HG03025 (cell line): ENCODE measurements around the gene KCNJ12.
"Not testable (repeated sequence)": the region's sequence is repeated elsewhere in the genome, so short reads cannot be mapped to it uniquely, and the experiment has no call there.

Source experiments
- ATAC-seq: cut with Tn5 transposase; IDR thresholded peaks from one replicate; pipeline ENCODE4 v1.9.1; 2021; ENCODE audit warnings: mild to moderate bottlenecking, moderate library complexity; ENCODE audit not compliant: unreplicated experiment, low FRiP score

Gene KCNJ12

DNA sequence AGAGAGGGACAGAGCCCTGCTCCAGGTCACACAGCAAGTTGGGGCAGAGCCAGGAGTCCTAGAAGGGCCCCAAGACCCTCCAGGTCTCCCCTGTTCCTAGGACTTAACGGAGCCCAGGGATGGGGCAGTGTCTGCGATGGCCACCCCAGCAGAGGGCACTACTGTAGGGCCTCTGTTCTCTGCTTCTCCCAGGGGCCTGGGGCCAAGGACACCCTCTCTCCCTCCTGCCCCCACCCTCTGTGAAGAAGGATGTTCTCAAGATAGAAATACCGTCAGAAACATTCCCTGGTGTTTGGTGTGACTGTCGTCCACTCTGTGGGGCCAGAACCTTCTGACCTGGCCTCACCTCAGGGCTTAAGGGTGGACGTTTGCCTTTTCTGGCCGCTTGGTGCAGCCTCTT is 28.4 kb downstream of the KCNJ12 start:
- not testable (repeated sequence) for ATAC-seq

DNA sequence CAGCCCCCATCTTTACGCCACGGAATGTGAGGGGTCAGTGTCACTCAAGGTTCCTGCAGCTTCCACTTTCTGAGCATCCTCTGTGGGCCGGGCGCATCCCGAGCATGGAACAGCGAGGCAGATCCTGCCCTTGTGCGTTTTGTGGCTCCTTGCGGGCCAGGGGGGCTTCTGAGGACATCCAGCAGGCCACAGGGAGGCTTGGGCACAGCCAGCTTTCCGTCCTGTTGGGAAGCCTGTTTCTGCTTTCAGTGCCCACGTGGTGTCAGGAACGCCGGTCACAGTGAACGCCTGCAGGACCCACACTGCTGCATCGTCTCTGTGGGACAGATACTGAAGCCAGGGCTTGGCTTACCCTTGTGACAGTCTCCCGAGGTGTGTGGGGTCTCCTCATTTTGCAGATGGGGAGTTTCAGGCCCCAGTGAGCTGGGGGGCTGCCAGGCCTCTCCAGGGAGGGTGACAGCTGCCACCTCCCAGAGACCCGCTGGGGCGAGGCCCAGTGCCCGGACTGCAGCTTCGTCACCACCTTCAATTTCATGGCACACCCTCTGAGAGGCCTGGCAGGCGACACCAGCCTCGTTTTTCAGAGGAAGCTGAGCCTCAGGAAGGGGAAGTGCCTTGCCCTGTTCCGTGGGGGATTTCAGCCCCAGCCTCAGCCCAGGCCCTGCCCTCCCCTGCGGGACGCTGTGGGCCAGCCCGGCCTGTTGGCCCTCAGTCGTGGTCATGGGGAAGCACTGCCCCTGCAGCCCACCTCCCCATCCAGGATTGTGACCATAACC is 29.0 kb downstream of the KCNJ12 start:
- ATAC-seq = not testable (repeated sequence)

DNA sequence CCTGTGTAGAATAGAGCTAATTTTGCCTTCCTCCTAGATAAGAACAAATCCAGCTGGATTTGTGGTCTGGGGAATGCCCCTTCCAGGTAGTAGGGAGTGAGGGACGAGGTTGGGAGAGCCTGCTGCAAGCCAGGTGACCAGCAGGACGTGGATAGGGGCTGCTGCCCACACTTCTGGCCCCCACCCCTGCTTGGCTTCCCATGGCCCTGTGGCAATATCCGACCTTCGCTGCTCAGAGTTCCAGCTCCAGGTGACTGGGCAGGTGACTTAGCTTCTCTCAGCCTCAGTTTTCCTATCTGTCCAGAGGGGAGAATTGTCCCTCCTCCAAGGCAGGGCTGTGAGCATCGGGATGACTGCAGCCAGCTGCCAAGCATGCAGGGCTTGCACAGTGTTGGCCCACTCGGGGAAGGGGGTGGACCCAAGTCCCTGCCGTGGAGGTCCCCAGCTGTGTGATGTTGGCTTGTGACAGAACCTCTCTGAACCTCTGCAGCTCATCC is 29.8 kb downstream of the KCNJ12 start:
- ATAC-seq = not testable (repeated sequence)

DNA sequence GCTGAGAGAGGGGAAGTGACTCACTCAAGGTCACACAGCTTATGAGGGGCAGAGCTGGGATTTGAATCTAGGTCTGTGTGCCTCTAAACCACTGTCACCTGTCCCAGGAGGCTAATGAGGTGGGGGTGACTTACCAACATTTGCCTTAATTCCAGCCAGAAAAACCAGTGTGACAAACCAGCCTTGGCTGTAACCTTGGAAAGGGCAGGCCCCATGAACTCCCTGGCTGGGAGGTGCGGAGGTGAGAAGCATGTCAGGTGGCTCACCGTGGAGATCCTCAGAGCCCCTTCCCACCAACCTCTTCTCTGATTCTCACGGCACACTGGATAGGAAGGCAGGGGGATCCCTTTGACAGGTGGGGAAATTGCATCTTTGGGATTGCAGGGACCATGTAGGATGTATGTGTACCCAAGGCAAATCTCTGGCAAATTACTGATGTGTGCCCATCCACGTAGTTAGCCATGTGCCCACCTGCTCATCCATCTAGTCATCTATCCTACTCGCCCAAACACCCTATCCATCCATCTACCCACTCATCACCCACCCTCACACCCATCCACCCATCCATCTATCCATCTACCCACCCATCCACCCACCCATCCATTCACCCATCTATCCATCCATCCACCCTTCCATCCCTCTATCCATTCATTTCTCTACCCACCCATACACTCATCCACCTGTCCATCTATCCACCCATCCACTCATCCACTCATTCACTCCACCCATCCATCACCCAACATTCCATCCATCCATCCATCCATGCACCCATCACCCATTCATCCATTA is 30.7 kb downstream of the KCNJ12 start:
- not testable (repeated sequence) for ATAC-seq

DNA sequence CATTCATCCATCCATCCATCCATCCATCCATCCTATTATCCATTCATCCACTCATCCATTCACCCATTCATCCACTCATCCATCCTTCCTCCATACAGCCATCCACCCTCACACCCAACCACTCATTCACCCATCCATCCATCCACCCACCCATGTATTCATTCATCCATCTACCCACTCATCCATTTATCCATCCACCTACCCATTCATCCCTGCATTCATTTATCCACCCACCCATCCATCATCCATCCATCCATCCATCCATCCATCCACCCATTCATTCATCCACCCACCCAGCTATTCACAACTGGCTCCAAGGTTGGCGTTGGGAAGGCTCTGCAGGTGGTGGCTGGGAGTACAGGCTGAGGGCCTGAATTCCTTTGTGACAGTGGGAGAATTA is 31.6 kb downstream of the KCNJ12 start:
- ATAC-seq = not testable (repeated sequence)

DNA sequence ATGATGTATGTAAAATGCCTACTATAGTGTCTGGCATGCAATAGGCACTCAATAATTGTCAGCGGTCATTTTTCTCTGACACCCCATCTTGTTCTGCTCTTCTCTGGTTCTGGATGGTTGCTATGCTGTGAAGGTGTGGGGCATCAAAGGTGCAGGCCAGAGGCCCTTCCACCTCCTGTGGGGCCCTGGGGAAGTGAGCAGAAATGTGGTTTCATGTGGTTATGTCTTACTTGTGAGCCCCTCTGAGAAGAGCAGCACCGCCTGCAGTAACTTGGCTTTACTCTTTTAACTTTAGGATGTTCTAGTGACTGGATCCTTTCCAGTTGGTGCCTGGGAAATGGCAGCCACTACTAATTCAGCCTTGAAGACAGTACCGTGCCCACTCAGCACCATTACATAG is 32.1 kb downstream of the KCNJ12 start:
- not testable (repeated sequence) for ATAC-seq

DNA sequence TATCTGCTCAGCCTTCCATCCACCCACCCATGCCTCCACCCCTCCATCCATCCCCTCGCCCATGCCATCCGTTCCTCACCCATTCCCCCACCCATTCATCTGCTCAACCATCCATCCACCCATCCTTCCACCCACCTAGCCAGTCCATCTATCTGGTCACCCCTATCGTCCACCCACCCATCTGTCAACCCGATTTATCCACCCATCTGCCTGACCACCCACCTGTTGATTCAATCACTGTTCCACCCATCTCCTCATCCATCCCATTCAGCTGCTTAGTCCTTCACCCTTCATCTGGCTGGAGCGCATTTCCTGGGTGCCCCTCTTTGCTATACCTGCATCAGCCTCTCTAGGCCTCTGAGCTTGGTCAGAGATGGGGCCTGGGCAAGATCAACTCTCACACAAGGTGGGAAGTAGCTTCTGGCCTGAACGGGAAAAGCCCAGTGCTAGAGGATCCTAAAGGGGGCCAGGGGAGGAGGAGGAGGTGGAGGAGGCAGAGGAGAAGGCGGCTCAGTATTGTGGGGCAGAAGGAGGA is 32.7 kb downstream of the KCNJ12 start:
- not testable (repeated sequence) for ATAC-seq

DNA sequence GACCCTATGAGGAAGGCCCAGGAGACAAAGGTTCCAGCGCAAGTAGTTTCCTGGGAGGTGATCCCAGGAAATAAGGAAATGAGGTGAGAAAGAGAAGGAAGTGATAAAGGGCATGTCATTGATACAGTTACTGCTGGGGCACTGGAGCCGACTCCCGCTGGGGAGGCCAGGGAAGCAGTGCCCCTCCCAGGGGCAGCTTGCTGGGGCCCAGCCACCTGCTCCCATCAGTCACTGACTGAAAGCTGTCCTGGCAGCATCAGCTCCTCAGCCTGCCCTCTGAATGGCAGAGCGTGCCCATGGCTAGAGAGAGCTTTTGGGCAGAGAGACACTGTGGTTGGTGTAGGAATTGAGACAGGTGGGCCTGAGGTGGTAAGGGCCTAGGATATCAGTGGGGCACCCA is 33.2 kb downstream of the KCNJ12 start:
- ATAC-seq = not testable (repeated sequence)

DNA sequence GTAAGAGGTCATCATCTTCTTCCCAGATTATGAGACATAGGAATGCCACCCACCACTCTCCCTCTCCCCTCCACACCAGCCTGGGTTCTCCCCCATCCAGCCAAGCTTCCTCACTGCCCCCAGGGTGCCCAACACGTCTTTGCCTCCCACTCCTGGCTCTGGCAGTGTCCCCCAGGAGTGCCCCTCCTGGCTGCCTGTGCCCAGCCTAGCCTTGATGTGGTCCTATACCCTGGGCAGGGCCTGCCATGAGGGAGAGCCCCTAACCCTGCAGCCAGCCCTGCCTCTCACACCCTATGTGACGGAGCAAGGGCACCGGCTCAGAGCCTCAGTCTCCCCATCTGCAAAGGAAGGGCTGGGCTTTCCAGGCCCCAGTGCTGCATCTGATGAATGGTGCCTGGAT is 33.8 kb downstream of the KCNJ12 start:
- ATAC-seq = not testable (repeated sequence)

DNA sequence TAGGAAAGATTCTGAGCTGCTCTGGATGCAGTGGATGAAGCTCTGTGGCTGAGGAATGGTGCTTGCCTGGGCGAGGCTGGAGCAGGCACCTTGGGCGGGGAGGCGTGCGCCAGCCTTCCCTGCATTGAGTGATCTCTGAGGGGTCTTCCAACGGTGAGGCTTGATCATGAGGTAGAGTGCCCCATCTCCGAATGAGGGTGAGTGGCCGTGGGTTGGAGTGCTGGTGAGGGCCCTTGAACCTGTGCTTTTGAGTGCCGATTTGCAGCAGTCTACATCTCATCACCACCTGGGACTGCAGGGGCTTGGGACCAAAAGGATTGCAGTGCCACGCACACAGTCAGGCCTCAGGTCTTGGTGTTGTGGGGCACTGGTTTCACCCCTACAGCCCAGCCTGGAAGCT is 34.2 kb downstream of the KCNJ12 start:
- not testable (repeated sequence) for ATAC-seq

DNA sequence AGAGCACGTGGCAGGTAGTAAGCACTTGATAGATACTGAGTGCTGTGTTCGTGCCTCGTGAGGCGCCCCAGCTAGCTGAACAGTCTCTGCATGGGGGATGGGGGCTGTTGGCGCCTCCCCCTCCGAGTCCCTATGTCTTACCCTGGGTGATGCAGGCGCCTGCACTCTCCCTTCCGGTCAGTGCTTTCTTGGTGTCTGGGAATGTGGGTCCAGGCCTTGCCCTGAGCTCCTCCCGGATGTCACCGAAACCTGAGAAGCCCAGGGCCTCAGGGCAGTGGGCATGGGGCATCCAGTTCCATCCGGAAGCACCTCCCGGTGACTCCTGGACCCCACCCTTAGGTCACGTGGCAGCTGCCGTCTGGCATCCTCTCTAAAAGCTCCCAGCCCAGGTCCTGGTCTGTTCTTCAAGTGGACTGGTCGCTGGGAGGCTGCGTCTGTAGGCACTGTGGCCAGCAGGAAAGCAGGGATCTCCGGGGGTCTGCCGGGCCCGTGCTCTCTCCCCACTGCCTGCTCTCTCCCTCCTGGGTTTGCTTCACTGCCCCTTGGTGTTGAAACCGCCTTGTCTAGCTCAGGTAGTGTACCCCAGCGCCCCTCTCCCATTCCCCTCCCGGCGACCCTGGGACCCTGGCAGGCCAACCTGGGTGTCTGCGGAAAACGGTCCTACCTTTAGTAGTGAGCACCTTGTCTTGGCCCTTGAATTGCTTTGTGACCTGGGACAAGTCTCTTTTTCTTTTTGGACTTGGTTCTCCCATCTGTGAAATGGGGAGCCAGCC is 34.9 kb downstream of the KCNJ12 start:
- not testable (repeated sequence) for ATAC-seq

DNA sequence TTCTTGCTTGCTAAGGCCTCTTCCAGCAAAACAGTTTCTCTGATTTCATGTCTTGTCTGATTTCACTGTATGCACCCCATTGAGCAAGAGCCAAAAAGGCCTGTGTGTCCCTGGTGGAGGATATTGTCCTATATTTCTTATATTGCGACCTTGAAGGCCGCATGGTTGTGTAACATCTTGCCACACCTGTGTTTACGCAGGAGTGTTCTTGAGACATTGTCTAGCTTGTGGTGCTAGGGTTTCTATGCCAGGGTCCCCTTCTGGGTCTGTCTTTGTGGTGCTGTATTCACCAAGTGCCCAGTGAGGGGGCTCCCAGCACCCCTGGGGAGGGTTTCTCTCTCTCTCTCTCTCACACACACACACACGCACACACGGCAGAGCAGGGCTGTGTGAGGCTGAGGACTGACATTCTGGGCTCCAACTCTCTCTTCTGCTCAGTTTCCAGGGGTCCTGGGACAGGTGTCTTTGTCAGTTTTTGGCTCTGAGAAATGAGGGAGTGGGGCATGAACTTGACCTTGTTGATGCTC is 35.6 kb downstream of the KCNJ12 start:
- not testable (repeated sequence) for ATAC-seq

DNA sequence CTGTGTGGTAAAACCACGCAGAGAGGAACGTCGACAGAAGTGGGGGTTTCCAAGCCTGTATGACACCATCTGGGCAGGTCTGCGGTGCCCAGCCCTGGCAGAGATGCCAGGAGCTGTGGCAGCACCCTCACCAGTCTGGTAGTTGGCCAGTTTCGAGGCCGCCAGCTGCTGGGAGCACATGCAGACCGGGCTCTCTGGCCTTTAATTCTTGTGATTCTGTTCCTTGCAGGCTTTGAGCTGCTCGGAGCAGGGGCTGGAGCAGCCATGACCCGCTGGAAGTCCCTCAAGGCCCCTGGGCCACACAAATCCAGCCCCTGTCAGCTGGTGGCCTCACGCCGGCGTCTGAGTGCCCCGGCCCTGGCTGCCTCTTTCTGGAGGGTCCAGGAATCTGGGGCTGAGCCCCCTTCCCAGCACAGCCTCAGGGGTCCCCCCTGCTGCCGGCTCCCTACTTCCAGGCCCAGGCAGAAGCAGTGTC is 36.1 kb downstream of the KCNJ12 start:
- not testable (repeated sequence) for ATAC-seq

DNA sequence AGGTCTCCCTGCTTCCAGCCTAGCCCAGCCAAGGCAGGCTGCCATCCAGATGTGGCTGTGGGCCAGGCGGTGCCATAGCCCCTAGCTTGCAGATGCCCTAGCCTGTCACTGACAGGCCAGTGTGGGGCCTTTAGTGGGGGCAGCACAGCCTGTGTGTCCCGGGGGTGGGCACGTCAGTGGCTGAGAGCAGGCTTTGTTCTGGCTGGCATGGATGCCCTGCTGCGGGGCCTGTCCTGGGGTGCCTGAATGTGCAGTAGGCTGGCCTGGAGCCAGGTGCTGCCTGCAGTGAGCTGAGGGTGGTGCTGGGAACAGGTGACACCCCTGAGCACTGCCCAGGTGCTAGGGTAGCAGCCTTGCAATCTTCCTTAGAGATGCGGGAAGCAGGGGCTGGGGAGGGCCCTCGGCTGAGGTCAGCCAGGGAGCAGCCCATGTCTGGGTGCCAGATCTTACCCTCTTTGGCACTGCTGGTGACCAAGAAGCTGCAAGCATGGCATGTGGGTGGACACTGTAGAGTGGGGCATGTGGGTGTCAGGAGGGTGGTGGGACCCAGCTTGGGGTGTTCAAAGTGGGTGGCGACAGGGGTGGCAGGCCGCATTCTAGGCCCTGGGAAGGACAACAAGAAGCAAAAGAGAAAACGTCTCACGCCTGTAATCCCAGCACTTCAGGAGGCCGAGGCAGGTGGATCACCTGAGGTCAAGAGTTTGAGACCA is 37.6 kb downstream of the KCNJ12 start:
- not testable (repeated sequence) for ATAC-seq

DNA sequence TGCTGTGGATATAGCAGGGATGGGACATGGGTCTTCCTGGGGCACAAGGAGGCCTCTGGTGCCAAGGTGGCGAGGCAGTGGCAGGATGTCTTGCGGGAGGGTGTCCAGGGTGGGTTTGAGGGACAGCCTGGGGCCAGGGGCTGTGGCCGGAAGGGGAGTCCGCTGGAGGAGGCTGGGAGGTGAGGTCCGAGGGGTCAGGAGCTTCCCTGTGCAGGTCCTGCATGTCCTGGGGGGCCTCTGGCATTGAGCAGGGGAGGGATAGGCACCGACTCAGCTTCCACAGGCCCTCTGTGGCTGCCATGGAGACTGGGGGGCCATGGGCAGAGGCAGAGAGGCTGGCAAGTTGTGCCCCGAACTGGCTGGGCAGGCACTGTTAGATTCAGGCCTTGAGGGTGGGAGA is 38.5 kb downstream of the KCNJ12 start:
- not testable (repeated sequence) for ATAC-seq

DNA sequence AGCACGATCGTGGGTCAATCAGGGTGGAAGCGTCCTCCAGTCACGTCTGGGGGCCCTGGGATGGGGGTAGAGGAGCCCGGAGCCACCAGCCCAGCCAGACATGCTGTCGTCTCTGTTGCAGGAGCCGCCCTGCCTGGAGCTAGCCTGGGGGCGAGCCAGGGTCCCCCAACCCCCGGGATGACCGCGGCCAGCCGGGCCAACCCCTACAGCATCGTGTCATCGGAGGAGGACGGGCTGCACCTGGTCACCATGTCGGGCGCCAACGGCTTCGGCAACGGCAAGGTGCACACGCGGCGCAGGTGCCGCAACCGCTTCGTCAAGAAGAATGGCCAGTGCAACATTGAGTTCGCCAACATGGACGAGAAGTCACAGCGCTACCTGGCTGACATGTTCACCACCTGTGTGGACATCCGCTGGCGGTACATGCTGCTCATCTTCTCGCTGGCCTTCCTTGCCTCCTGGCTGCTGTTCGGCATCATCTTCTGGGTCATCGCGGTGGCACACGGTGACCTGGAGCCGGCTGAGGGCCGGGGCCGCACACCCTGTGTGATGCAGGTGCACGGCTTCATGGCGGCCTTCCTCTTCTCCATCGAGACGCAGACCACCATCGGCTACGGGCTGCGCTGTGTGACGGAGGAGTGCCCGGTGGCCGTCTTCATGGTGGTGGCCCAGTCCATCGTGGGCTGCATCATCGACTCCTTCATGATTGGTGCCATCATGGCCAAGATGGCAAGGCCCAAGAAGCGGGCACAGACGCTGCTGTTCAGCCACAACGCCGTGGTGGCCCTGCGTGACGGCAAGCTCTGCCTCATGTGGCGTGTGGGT is 39.2 kb downstream of the KCNJ12 start:
- ATAC-seq = not testable (repeated sequence)

DNA sequence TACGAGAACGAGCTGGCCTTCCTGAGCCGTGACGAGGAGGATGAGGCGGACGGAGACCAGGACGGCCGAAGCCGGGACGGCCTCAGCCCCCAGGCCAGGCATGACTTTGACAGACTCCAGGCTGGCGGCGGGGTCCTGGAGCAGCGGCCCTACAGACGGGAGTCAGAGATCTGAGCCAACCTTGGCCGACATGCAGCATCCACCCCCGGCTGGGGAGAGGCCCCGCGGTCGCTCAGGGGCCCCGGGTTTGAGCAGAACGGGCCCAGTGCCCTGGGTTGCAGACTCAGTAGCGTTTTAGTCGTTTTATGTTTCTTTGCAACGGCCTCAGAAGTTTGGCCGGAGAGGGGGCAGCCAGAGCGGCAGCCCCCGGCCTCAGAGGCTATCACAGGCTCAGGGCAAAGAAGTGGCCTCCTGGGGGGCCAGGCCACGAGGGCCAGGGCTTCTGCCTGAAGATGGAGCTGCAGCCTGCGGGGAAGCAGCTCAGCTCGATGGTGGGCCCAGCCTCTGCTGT is 40.4 kb downstream of the KCNJ12 start:
- not testable (repeated sequence) for ATAC-seq

DNA sequence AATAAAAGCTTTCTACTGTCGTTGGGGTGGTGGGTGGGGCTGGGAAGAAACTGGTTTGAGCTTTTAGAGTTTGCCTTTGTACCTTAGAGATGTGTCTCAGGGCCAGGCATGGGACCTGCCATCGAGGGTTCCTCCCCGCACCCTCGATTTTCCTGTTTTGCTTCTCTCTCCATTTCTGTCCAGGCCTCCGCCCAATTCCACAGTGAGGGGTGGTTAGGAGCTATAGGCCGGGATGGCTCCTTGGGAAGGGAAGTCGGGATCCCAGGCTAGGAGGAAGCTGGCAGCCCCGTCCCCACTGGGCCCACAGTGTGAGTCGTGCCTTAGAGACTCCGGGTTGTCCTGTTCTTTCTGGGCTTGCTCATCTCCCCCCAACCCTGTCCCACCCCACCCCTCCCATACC is 41.2 kb downstream of the KCNJ12 start:
- ATAC-seq = not testable (repeated sequence)
